ENCODE results near the gene NPFFR2.
"Not testable (repeated sequence)": the region's sequence is repeated elsewhere in the genome, so short reads cannot be mapped to it uniquely, and the experiment has no call there.

NPFFR2 gene

GRCh38 chr4:72144241-72144640 is 112.4 kb downstream of the NPFFR2 start:
- TF ChIP-seq GABPA (IDR thresholded peaks at IDR 0.05; ENCODE audit: low read depth) (no peak), CTCF (IDR thresholded peaks at IDR 0.05; ENCODE audit: insufficient read depth, low read length) (no peak), POLR2AphosphoS5 (IDR thresholded peaks at IDR 0.05; ENCODE audit: low read depth) (no peak), SPI1 (IDR thresholded peaks at IDR 0.05; ENCODE audit: borderline replicate concordance, low read depth) (no peak), REST (IDR thresholded peaks at IDR 0.05; ENCODE audit: insufficient replicate concordance, low read depth) (no peak)
- Histone ChIP-seq H3K27ac (replicated peaks) (no peak overlapping the region), H3K4me3 (replicated peaks; ENCODE audit: insufficient read depth, low read length) (no peak overlapping the region), H3K27me3 (ENCODE audit: insufficient read depth, poor library complexity, severe bottlenecking) (no peaks in the 10 kb centered on the region)
- no peak for DNase-seq (ENCODE audit: low read depth in 1 of 2, low spot score in 1 of 2)

- no peak for TF ChIP-seq GABPA (IDR thresholded peaks at IDR 0.05; ENCODE audit: low read depth)
- no peak for TF ChIP-seq REST (IDR thresholded peaks at IDR 0.05; ENCODE audit: insufficient replicate concordance, low read depth)
- TF ChIP-seq SPI1 (IDR thresholded peaks at IDR 0.05; ENCODE audit: borderline replicate concordance, low read depth) = no peak
- TF ChIP-seq CTCF (IDR thresholded peaks at IDR 0.05; ENCODE audit: insufficient read depth, low read length) = no peak
- no peak for TF ChIP-seq POLR2AphosphoS5 (IDR thresholded peaks at IDR 0.05; ENCODE audit: low read depth)
- Histone ChIP-seq H3K4me3 (replicated peaks; ENCODE audit: insufficient read depth, low read length) (no peak overlapping the region), H3K27me3 (ENCODE audit: insufficient read depth, poor library complexity, severe bottlenecking) (no peaks in the 10 kb centered on the region), H3K27ac (replicated peaks) (no peak overlapping the region)
- no peak for DNase-seq (ENCODE audit: low read depth in 1 of 2, low spot score in 1 of 2)
Measured at GRCh38 chr4:72152731-72153130, 120.9 kb downstream of the NPFFR2 start.

- not testable (repeated sequence) for H3K4me3 ChIP-seq (replicated peaks; ENCODE audit: insufficient read depth, low read length); H3K27ac ChIP-seq (replicated peaks); H3K27me3 ChIP-seq (ENCODE audit: insufficient read depth, poor library complexity, severe bottlenecking); DNase-seq (ENCODE audit: low read depth in 1 of 2, low spot score in 1 of 2)
Measured at GRCh38 chr4:72153634-72154033, 121.8 kb downstream of the NPFFR2 start.

- not testable (repeated sequence) for DNase-seq (ENCODE audit: low read depth in 1 of 2, low spot score in 1 of 2); H3K4me3 ChIP-seq (replicated peaks; ENCODE audit: insufficient read depth, low read length); H3K27ac ChIP-seq (replicated peaks); H3K27me3 ChIP-seq (ENCODE audit: insufficient read depth, poor library complexity, severe bottlenecking)
Measured at GRCh38 chr4:72169285-72169684, 137.5 kb downstream of the NPFFR2 start.

- TF ChIP-seq CTCF (IDR thresholded peaks at IDR 0.05; ENCODE audit: insufficient read depth, low read length) (no peak), POLR2AphosphoS5 (IDR thresholded peaks at IDR 0.05; ENCODE audit: low read depth) (no peak), GABPA (IDR thresholded peaks at IDR 0.05; ENCODE audit: low read depth) (no peak), SPI1 (IDR thresholded peaks at IDR 0.05; ENCODE audit: borderline replicate concordance, low read depth) (no peak), REST (IDR thresholded peaks at IDR 0.05; ENCODE audit: insufficient replicate concordance, low read depth) (no peak)
- Histone ChIP-seq H3K27ac (replicated peaks) (no peak overlapping the region), H3K27me3 (ENCODE audit: insufficient read depth, poor library complexity, severe bottlenecking) (no peaks in the 10 kb centered on the region), H3K4me3 (replicated peaks; ENCODE audit: insufficient read depth, low read length) (no peak overlapping the region)
- DNase-seq (ENCODE audit: low read depth in 1 of 2, low spot score in 1 of 2) = no peak
Measured at GRCh38 chr4:72169861-72170260, 138.1 kb downstream of the NPFFR2 start.

All from HL-60 (cell line).